ENCODE results near the gene GDF3. TPM values are rescaled to one million over a fixed set of nuclear protein-coding genes. Genes with fewer than 3 reads are reported as not detected.

Gene GDF3
- total RNA-seq, 1 donor from 2014 or later, result 77.7 TPM

GRCh38 chr12:7667125-7667524, 28.4 kb downstream of the GDF3 start:
- Mint-ChIP-seq H3K27ac (ENCODE audit: unreplicated experiment) (no peak overlapping the region), H3K4me1 (ENCODE audit: unreplicated experiment) (no peaks in the 10 kb centered on the region), H3K9me3 (ENCODE audit: unreplicated experiment) (no peaks in the 10 kb centered on the region), H3K27me3 (ENCODE audit: unreplicated experiment) (peaks cover 3% of the 10 kb centered on the region), H3K4me3 (ENCODE audit: unreplicated experiment) (no peak overlapping the region), H3K36me3 (ENCODE audit: low read depth, unreplicated experiment) (no peaks in the 10 kb centered on the region)
- DNase-seq (ENCODE audit: low spot score), result no peak
- TF ChIP-seq CTCF (IDR thresholded peaks at IDR 0.05; ENCODE audit: unreplicated experiment), result peak; percentile 54

DNA sequence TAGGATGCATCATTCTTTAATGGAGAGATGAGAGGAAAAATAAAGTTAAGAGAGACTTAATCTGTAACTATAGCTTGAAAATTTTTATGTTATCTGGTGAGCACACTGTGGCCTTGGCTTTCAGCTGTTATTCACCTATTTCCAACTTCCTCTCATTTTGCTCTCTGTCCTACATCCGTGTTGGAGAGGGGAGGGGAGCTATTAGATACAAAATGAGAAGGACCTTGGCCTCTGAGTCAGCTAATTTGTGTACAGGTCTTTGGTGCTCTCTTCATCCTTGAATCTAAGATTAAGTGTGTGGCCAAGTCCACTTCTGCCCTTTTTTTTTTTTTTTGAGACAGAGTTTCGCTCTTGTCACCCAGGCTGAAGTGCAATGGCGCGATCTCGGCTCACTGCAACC, 29.0 kb downstream of the GDF3 start:
- H3K9me3 Mint-ChIP-seq (ENCODE audit: unreplicated experiment), result no peaks in the 10 kb centered on the region
- peaks cover 3% of the 10 kb centered on the region for H3K27me3 Mint-ChIP-seq (ENCODE audit: unreplicated experiment)
- H3K36me3 Mint-ChIP-seq (ENCODE audit: low read depth, unreplicated experiment), result no peaks in the 10 kb centered on the region
- no peaks in the 10 kb centered on the region for H3K4me1 Mint-ChIP-seq (ENCODE audit: unreplicated experiment)
- TF ChIP-seq CTCF (IDR thresholded peaks at IDR 0.05; ENCODE audit: unreplicated experiment), result no peak
- no peak for DNase-seq (ENCODE audit: low spot score)
- no peak overlapping the region for H3K4me3 Mint-ChIP-seq (ENCODE audit: unreplicated experiment)
- no peak overlapping the region for H3K27ac Mint-ChIP-seq (ENCODE audit: unreplicated experiment)

DNA sequence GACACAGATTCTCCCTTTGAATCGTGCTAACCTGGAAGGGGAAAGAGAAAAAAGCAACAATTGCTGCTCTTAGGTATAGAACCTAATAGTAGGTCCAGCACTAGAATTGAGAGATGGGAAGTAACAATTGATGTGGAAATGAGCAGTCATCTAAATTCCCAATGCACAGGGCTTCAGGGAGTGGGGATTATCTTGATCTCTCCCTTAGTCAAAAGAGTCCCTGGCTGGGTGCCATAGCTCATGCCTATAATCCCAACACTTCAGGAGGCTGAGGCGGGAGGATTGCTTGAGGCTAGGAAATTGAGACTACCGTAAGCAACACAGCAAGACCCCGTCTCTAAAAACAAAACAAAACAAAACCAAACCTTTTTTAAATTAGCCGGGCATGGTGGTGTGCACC, 33.8 kb downstream of the GDF3 start:
- DNase-seq (ENCODE audit: low spot score), result no peak
- H3K36me3 Mint-ChIP-seq (ENCODE audit: low read depth, unreplicated experiment), result no peaks in the 10 kb centered on the region
- no peak overlapping the region for H3K4me3 Mint-ChIP-seq (ENCODE audit: unreplicated experiment)
- H3K27me3 Mint-ChIP-seq (ENCODE audit: unreplicated experiment), result peaks cover 3% of the 10 kb centered on the region
- no peaks in the 10 kb centered on the region for H3K4me1 Mint-ChIP-seq (ENCODE audit: unreplicated experiment)
- no peaks in the 10 kb centered on the region for H3K9me3 Mint-ChIP-seq (ENCODE audit: unreplicated experiment)
- no peak for TF ChIP-seq CTCF (IDR thresholded peaks at IDR 0.05; ENCODE audit: unreplicated experiment)
- H3K27ac Mint-ChIP-seq (ENCODE audit: unreplicated experiment), result no peak overlapping the region

DNA sequence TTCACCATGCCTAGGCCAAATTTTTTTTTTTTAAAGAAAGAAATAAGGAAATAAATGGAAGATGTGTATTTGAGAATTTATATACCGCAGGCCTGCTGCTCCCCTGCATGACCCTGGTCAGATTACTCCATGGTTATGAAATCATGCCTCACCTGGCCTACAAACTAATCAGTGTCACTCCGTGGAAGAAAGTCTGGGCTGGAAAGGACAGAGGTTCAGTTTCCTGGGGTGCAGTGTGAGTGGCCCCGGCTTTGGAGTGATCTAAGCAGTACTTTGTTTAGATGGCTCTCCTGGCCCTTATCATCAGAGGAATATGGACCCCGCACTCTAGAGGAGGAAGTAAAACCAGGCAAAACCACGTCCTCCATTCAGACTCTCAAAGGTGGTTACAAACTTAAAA, 39.5 kb downstream of the GDF3 start:
- DNase-seq (ENCODE audit: low spot score), result no peak
- no peak overlapping the region for H3K4me3 Mint-ChIP-seq (ENCODE audit: unreplicated experiment)
- H3K36me3 Mint-ChIP-seq (ENCODE audit: low read depth, unreplicated experiment), result no peaks in the 10 kb centered on the region
- no peaks in the 10 kb centered on the region for H3K4me1 Mint-ChIP-seq (ENCODE audit: unreplicated experiment)
- H3K9me3 Mint-ChIP-seq (ENCODE audit: unreplicated experiment), result no peaks in the 10 kb centered on the region
- no peak for TF ChIP-seq CTCF (IDR thresholded peaks at IDR 0.05; ENCODE audit: unreplicated experiment)
- H3K27ac Mint-ChIP-seq (ENCODE audit: unreplicated experiment), result no peak overlapping the region
- H3K27me3 Mint-ChIP-seq (ENCODE audit: unreplicated experiment), result no peaks in the 10 kb centered on the region

DNA sequence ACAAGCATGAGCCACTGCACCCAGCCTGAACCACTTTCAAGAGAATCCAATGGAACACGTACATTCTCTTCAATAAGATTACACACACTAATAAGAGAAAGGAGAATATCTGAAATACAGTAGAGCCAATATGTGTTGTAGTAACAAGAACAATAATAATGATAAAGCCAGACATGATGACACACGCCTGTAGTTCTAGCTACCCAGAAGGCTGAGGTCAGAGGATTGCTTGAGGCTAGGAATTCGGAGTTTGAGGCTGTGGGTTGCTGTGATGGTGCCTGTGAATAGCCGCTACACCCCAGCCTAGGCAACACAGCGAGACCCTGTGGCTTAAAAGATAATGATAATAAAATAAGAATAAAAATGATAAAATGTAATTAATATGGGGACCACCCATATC, 45.5 kb downstream of the GDF3 start:
- DNase-seq (ENCODE audit: low spot score), result no peak
- H3K9me3 Mint-ChIP-seq (ENCODE audit: unreplicated experiment), result no peaks in the 10 kb centered on the region
- no peaks in the 10 kb centered on the region for H3K36me3 Mint-ChIP-seq (ENCODE audit: low read depth, unreplicated experiment)
- H3K4me1 Mint-ChIP-seq (ENCODE audit: unreplicated experiment), result peaks cover 14% of the 10 kb centered on the region
- no peak for TF ChIP-seq CTCF (IDR thresholded peaks at IDR 0.05; ENCODE audit: unreplicated experiment)
- no peak overlapping the region for H3K27ac Mint-ChIP-seq (ENCODE audit: unreplicated experiment)
- H3K27me3 Mint-ChIP-seq (ENCODE audit: unreplicated experiment), result no peaks in the 10 kb centered on the region
- H3K4me3 Mint-ChIP-seq (ENCODE audit: unreplicated experiment), result no peak overlapping the region
